Fibroblast of skin of left quadriceps (primary cell): ENCODE results near the gene IDE.
"Not testable (repeated sequence)": the region's sequence is repeated elsewhere in the genome, so short reads cannot be mapped to it uniquely, and the experiment has no call there.

Experiments used
- DNase-seq, 2 experiments: peaks; one replicate each; pipeline ENCODE4 v3.0.0-alpha.2; 2013; ENCODE audit warnings: low read depth in 2 of 2

The IDE gene

DNA sequence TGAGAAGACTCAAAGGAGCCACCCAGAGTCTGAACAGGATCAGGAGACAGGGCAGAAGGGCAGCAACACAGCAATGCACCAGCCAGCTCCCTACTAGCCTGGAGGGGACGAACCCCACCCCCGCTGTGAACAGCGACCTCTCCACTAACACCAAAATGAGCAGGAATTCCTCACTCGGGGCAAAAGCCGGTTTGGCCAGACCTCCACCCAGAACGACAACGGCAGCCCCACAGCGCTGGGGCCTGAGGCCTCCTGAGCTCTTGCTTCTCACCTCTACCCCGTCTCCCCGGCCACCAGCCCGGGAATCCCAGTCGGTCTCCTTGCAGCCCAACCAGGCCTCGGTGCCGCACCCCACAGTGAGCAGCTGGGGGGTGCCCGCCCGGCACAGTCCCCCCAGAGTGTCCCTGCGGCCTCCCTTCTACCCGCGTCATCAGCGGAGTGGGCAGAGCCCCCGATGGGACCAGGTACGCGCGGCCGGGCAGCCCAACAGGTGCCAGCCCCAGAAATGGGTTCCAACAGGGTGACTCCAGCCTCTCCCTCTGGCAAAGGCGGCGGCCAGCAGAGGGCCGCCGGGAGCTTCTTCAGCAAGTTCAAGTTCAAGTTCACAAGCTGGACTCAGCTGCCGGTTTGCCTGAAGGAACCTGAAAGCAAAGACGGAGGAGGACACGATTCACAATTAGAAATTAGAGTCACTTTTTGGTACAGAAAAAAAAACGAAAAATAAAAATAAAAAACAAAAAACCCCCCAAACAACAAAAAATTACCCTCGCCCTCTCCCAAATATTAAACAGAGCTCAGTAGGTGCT lies 153.9 kb downstream of the IDE start:
- DNase-seq = no peak

- no peak for DNase-seq
Observed at GRCh38 chr10:92418891-92419290, 155.0 kb downstream of the IDE start.

GRCh38 chr10:92418221-92418620 lies 155.7 kb downstream of the IDE start:
- no peak for DNase-seq

DNA sequence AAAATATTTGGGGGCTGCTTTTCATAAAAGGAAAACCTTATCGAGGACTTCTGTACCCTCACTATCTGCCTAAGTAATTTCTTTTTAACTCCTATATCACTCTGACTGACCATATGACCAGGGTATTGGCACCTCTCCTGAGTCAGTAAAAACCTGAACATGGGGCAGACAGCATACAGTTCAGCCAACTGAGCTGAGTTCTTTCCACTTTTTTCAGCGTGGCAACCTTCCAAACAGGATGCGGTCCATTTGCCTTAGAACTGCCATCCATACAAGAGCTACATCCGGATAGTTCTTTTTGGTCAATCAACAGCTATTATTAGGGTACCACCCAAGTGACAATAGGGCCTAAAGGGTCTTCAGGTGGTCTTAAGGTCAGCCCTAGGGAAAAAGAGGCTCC lies 160.4 kb downstream of the IDE start:
- no peak for DNase-seq

DNA sequence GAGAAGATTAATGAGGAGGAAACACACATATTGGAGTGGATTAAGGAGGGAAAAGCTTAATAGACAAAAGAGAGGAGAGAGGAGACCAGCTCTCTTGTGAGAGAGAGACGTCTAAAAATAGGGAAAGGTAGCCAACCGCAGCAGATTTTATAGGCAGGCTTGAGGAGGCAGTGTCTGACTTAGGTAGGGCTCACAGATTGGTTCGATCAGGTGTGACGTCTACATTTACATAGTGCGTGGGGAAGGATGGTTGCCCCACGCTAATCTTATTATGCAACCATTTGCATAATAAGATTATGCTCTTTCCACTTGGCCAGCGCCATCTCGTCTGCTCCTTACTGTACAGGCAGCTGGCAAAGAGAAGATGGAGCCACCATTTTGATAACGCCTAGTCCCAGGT lies 160.9 kb downstream of the IDE start:
- no peak for DNase-seq

DNA sequence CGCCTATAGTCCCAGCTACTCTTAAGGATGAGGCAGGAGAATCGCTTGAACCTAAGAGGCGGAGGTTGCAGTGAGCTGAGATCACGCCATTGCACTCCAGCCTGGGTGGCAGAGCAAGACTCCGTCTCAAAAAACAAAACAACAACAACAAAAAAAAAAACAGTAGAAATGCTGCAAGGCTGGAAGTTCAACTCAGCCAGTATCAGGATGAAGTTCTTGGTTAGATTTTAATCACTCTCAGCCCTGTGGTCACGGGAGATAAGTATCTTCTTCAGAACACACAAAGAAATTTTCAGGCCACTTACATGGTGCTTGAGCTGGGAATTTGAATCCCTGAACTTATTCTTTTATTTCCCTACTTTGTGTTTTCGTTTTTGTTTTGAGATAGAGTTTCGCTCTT lies 162.5 kb downstream of the IDE start:
- no peak for DNase-seq

- no peak for DNase-seq
Observed at GRCh38 chr10:92410501-92410900, 163.4 kb downstream of the IDE start.

GRCh38 chr10:92408017-92408361 lies 165.9 kb downstream of the IDE start:
- no peak for DNase-seq

GRCh38 chr10:92407305-92408016 lies 166.4 kb downstream of the IDE start:
- no peak for DNase-seq

- DNase-seq = no peak
Observed at GRCh38 chr10:92405419-92405924, 168.4 kb downstream of the IDE start.

GRCh38 chr10:92404612-92405418 lies 169.1 kb downstream of the IDE start:
- DNase-seq = no peak

- DNase-seq = not testable (repeated sequence)
Observed at GRCh38 chr10:92402234-92402633, 171.7 kb downstream of the IDE start.
